Activated CD4-positive, alpha-beta memory T cell treated with anti-CD3 and anti-CD28 coated beads for 36 hours (primary cell): ENCODE results near the gene CACNA1S. TPM values are rescaled to one million over a fixed set of nuclear protein-coding genes. Genes with fewer than 3 reads are reported as not detected.

Experiments used
- CTCF ChIA-PET: fragments of 350-600 bp; sonication (Branson Sonifier 250); formaldehyde crosslinking; loops from one replicate; lab custom pipeline; 2021; ENCODE audit warnings: antibody characterized with exemption, inconsistent platforms; lab: Charles Lee
- POLR2A ChIA-PET: fragments of 350-600 bp; sonication (Branson Sonifier 250); formaldehyde crosslinking; loops from one replicate; lab custom pipeline; 2021; ENCODE audit warnings: antibody characterized with exemption; lab: Charles Lee
- DNase-seq: peaks from one replicate; pipeline ENCODE4 v3.0.0-alpha.2; 2020
- H3K27ac Mint-ChIP-seq: one replicate; pipeline ENCODE4 v1.8.0; 2021; ENCODE audit warnings: mixed read lengths
- H3K27me3 Mint-ChIP-seq: one replicate; pipeline ENCODE4 v1.8.0; 2021; ENCODE audit warnings: mixed read lengths
- H3K36me3 Mint-ChIP-seq: one replicate; pipeline ENCODE4 v1.8.0; 2021; ENCODE audit warnings: mixed read lengths
- H3K4me1 Mint-ChIP-seq: one replicate; pipeline ENCODE4 v1.8.0; 2021; ENCODE audit warnings: low read depth, mixed read lengths
- H3K4me3 Mint-ChIP-seq: one replicate; pipeline ENCODE4 v1.8.0; 2021; ENCODE audit warnings: mild to moderate bottlenecking, mixed read lengths
- H3K9me3 Mint-ChIP-seq: one replicate; pipeline ENCODE4 v1.8.0; 2021; ENCODE audit warnings: mixed read lengths
- intact Hi-C: fragments of 100-400 bp; cut with micrococcal nuclease; formaldehyde crosslinking; loops from one replicate; pipeline ENCODE4 v1.15.1; 2023
- total RNA-seq, 2 experiments: library from RNA; stranded (reverse); gene quantifications; one replicate each; pipeline ENCODE4 v1.2.3, GENCODE V29; 2021

The CACNA1S gene
- total RNA-seq, 2 experiments from 2014 or later = not detected

DNA sequence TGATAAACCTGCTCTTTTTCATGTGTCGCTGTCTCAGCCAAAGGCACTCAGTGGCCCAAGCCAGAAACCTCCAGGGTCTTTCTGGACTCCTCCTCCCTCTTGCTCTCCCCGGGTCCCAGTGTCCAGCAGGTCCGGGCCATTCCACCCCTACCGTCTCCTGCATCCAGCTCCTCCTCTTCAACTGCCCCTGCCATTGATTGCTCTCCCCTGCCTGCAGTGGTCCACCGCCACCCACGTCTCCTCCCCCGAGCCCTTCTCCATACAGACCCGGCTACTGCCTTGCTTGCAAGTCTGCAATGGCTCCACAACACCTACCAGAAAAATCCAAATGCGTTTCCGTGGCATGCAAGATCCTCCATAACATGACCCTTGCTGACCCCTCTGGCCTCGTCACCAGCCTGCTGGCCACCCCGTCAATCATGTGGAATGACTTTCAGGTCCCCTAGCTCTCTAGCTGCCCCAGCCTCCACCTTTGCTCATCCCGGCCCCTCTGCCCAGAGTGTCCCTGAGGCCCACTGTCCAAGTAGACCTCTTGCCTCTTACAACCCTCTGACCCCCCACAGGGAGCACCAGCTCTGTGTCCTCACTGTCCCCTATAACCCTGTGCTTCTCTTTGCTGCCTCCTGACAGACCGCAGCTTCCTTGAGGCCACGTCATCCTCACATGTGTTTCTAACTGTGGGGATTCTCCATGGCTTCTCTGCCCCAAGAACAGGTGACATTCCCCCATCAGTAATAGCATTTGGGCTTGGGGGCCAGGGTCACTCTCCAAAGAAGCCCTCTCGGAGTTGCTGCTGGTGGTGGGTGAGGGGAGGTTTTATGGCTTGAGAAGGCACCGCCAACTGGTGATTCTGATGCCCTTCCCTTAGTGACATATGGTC, 15.0 kb downstream of the CACNA1S start:
- Mint-ChIP-seq H3K27ac (no peak overlapping the region), H3K27me3 (peaks cover 4% of the 10 kb centered on the region), H3K4me1 (no peaks in the 10 kb centered on the region), H3K4me3 (no peak overlapping the region), H3K36me3 (no peaks in the 10 kb centered on the region), H3K9me3 (no peaks in the 10 kb centered on the region)
- ChIA-PET CTCF (interaction anchor here (1.3 kb wide), 1 partner anchor 22 kb away, joined by 5 read pairs; no protein-coding TSS in a partner anchor), POLR2A (no interaction called here)
- no peak for DNase-seq
- intact Hi-C loops = no loop called here

DNA sequence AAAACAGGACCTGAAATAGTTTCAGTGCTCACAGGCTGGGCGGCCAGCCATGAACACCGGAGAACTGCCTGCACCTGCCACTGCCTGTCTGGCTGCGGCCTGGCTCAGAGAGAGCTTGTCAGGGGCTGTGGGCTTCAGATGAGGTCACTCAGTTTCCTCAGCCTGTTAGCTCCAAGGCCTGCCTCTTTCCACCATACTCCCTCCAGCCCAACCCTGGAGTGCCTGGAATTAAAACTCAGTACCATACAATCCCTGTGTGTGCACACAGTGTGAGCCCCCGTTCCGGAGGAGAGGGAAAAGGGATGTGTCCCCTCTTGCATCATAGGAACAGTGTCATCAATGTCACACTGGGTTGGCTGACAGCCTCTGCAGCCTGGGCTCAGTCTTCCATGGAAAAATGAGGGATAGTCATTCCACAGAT, 16.2 kb downstream of the CACNA1S start:
- ChIA-PET POLR2A (no interaction called here), CTCF (interaction anchor here (1.1 to 1.3 kb wide), 2 partner anchors 23 to 123 kb away, joined by 4 to 5 read pairs; no protein-coding TSS in a partner anchor)
- H3K4me3 Mint-ChIP-seq = no peak overlapping the region
- intact Hi-C loops = no loop called here
- no peak for DNase-seq
- H3K27me3 Mint-ChIP-seq = peaks cover 4% of the 10 kb centered on the region
- H3K27ac Mint-ChIP-seq = no peak overlapping the region
- H3K9me3 Mint-ChIP-seq = no peaks in the 10 kb centered on the region
- H3K36me3 Mint-ChIP-seq = no peaks in the 10 kb centered on the region
- H3K4me1 Mint-ChIP-seq = no peaks in the 10 kb centered on the region

GRCh38 chr1:201095581-201095980, 16.6 kb downstream of the CACNA1S start:
- ChIA-PET CTCF (interaction anchor here (0.8 to 1.1 kb wide), 3 partner anchors 10 to 123 kb away, joined by 3 to 4 read pairs (median 3); no protein-coding TSS in a partner anchor), POLR2A (no interaction called here)
- intact Hi-C loops = no loop called here
- Mint-ChIP-seq H3K9me3 (no peaks in the 10 kb centered on the region), H3K36me3 (no peaks in the 10 kb centered on the region), H3K4me1 (no peaks in the 10 kb centered on the region), H3K4me3 (no peak overlapping the region), H3K27me3 (peaks cover 4% of the 10 kb centered on the region), H3K27ac (no peak overlapping the region)
- no peak for DNase-seq

- no peaks in the 10 kb centered on the region for H3K9me3 Mint-ChIP-seq
- POLR2A ChIA-PET = no interaction called here
- H3K27ac Mint-ChIP-seq = no peak overlapping the region
- no peak for DNase-seq
- H3K36me3 Mint-ChIP-seq = no peaks in the 10 kb centered on the region
- CTCF ChIA-PET = interaction anchor here (0.8 to 1.2 kb wide), 3 partner anchors 10 to 123 kb away, joined by 3 read pairs; no protein-coding TSS in a partner anchor
- H3K4me3 Mint-ChIP-seq = no peak overlapping the region
- intact Hi-C loops = no loop called here
- no peaks in the 10 kb centered on the region for H3K4me1 Mint-ChIP-seq
- peaks cover 4% of the 10 kb centered on the region for H3K27me3 Mint-ChIP-seq
These were observed 17.4 kb downstream of the CACNA1S start for GRCh38 chr1:201094832-201095231.

DNA sequence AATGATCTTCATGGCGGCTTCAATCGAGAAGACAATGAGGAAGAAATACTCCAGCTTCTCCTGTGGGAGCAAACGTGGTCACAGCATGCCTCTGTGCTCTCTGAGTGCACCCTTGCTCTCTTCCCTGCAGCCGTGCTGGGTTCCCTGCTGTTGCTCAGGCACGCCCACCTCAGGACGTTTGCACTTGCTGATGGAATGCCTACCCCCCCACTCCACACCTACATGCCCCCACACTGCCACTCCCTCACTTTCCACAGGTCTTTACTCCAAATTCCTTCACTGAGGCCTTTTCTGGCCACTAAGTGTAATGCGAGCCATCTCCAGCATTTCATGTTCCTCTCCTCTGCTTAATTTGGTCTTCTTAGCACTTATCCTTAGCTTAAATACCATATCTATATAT, 18.3 kb downstream of the CACNA1S start:
- CTCF ChIA-PET = interaction anchor here (1.2 kb wide), 1 partner anchor 123 kb away, joined by 3 read pairs; no protein-coding TSS in a partner anchor
- intact Hi-C loops = no loop called here

GRCh38 chr1:201093561-201093960, 18.7 kb downstream of the CACNA1S start:
- Mint-ChIP-seq H3K4me3 (no peak overlapping the region), H3K27me3 (peaks cover 5% of the 10 kb centered on the region), H3K9me3 (no peaks in the 10 kb centered on the region), H3K4me1 (no peaks in the 10 kb centered on the region), H3K27ac (no peak overlapping the region), H3K36me3 (no peaks in the 10 kb centered on the region)
- ChIA-PET POLR2A (no interaction called here), CTCF (interaction anchor here (1.2 kb wide), 1 partner anchor 122 kb away, joined by 3 read pairs; no protein-coding TSS in a partner anchor)
- intact Hi-C loops = no loop called here
- no peak for DNase-seq

More for the DNA sequence above, 18.3 kb downstream of the CACNA1S start:
- H3K4me3 Mint-ChIP-seq = no peak overlapping the region
- no peaks in the 10 kb centered on the region for H3K9me3 Mint-ChIP-seq
- H3K36me3 Mint-ChIP-seq = no peaks in the 10 kb centered on the region
- H3K27ac Mint-ChIP-seq = no peak overlapping the region
- POLR2A ChIA-PET = no interaction called here
- H3K4me1 Mint-ChIP-seq = no peaks in the 10 kb centered on the region
- no peak for DNase-seq
- H3K27me3 Mint-ChIP-seq = peaks cover 5% of the 10 kb centered on the region

- H3K9me3 Mint-ChIP-seq = no peaks in the 10 kb centered on the region
- H3K27me3 Mint-ChIP-seq = peaks cover 8% of the 10 kb centered on the region
- CTCF ChIA-PET = no interaction called here
- H3K4me3 Mint-ChIP-seq = no peak overlapping the region
- H3K27ac Mint-ChIP-seq = no peak overlapping the region
- intact Hi-C loops = no loop called here
- DNase-seq = no peak
- no peaks in the 10 kb centered on the region for H3K36me3 Mint-ChIP-seq
- POLR2A ChIA-PET = no interaction called here
- no peaks in the 10 kb centered on the region for H3K4me1 Mint-ChIP-seq
These were observed 19.5 kb downstream of the CACNA1S start for GRCh38 chr1:201092738-201093137.

DNA sequence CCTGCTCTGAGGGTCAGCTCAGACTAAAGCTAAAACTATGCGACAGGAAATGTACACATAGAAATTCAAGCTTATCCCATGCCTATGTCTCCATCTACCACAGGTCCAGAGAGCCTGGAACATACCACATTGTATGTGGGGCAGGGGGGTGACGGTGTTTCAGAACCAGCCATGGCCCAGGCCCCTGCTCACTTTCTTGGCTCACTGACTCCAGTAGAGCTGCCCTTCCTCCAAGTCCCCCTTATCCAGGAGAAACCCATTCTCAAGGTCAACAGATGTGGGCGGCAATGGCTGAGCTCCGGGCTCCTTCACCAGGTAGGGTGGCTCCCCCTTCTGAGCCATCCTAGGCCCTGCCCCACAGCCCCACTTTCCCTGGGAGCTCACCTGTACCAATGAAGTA, 21.0 kb downstream of the CACNA1S start:
- H3K27me3 Mint-ChIP-seq = peaks cover 5% of the 10 kb centered on the region
- POLR2A ChIA-PET = no interaction called here
- no peaks in the 10 kb centered on the region for H3K9me3 Mint-ChIP-seq
- no peaks in the 10 kb centered on the region for H3K36me3 Mint-ChIP-seq
- intact Hi-C loops = no loop called here
- DNase-seq = no peak
- CTCF ChIA-PET = interaction anchor here (0.8 to 1.2 kb wide), 2 partner anchors 11 to 111 kb away, joined by 3 to 5 read pairs; no protein-coding TSS in a partner anchor
- H3K4me1 Mint-ChIP-seq = no peaks in the 10 kb centered on the region
- H3K27ac Mint-ChIP-seq = no peak overlapping the region
- no peak overlapping the region for H3K4me3 Mint-ChIP-seq

GRCh38 chr1:201090541-201090940, 21.7 kb downstream of the CACNA1S start:
- intact Hi-C loops = no loop called here

GRCh38 chr1:201089596-201089995, 22.6 kb downstream of the CACNA1S start:
- intact Hi-C loops = no loop called here
- H3K4me1 Mint-ChIP-seq = no peaks in the 10 kb centered on the region
- no peaks in the 10 kb centered on the region for H3K9me3 Mint-ChIP-seq
- no peaks in the 10 kb centered on the region for H3K36me3 Mint-ChIP-seq
- DNase-seq = no peak
- peaks cover 5% of the 10 kb centered on the region for H3K27me3 Mint-ChIP-seq
- H3K27ac Mint-ChIP-seq = no peak overlapping the region
- no peak overlapping the region for H3K4me3 Mint-ChIP-seq
- POLR2A ChIA-PET = no interaction called here
- CTCF ChIA-PET = interaction anchor here (1.4 kb wide), 1 partner anchor 110 kb away, joined by 3 read pairs; no protein-coding TSS in a partner anchor

More at GRCh38 chr1:201090541-201090940, 21.7 kb downstream of the CACNA1S start:
- CTCF ChIA-PET = interaction anchor here (0.8 to 1.2 kb wide), 2 partner anchors 10 to 111 kb away, joined by 3 to 5 read pairs; no protein-coding TSS in a partner anchor
- peaks cover 5% of the 10 kb centered on the region for H3K27me3 Mint-ChIP-seq
- H3K4me1 Mint-ChIP-seq = no peaks in the 10 kb centered on the region
- no peak overlapping the region for H3K27ac Mint-ChIP-seq
- H3K4me3 Mint-ChIP-seq = no peak overlapping the region
- H3K36me3 Mint-ChIP-seq = no peaks in the 10 kb centered on the region
- no peaks in the 10 kb centered on the region for H3K9me3 Mint-ChIP-seq
- POLR2A ChIA-PET = no interaction called here
- no peak for DNase-seq

DNA sequence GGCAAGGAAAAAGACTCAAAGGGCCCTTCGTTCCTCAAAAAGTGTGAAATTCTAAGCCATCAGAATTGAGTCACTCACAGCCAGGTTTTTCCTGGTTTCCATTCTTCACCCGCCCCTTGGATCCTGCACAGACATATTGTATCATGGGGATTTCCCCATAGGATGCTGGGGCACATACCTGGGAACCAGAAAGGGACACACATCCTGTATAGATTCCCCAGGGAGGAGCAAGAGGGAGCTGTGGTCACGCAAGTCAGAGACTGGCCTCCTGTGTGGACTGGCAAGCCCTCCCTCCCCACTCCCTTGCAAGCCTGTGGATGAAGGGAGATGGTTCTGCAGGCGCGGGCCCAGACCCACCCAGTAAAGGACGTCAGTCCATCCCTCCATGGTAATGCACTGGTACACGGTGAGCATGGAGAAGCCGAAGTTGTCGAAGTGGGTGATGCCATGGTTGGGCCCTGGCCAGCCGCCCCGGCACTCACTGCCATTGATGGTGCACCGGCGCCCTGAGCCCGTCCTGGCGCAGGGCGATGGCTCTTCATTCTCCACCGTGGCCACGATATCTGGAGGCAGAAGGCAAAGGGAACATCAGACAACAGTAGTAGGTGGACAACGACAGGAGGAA, 23.2 kb downstream of the CACNA1S start:
- Mint-ChIP-seq H3K9me3 (no peaks in the 10 kb centered on the region), H3K27me3 (peaks cover 5% of the 10 kb centered on the region), H3K4me1 (no peaks in the 10 kb centered on the region), H3K4me3 (no peak overlapping the region), H3K27ac (no peak overlapping the region), H3K36me3 (no peaks in the 10 kb centered on the region)
- intact Hi-C loops = no loop called here
- ChIA-PET CTCF (interaction anchor here (1.4 kb wide), 1 partner anchor 110 kb away, joined by 3 read pairs; no protein-coding TSS in a partner anchor), POLR2A (interaction anchor here (0.7 kb wide), 1 partner anchor 152 kb away, joined by 3 read pairs; no protein-coding TSS in a partner anchor)
- DNase-seq = no peak

DNA sequence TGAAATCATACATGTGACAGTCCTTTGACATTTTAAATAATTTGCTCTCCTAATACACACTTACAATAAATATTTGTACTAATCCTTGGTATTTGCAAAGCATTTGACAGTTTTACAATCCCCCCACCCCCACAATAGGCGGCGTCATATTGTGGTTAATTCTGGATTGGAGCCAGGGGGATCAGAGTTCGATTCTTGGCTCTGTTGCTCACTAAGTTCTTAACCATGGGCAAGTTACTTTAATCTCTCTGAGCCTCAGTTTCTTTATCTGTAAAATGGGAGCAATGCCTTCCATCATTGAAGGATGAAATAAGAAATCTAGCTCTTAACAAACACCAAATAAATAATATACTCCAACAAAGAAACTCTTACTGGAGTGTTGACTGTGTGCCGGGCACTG, 23.8 kb downstream of the CACNA1S start:
- H3K4me1 Mint-ChIP-seq = no peaks in the 10 kb centered on the region
- peaks cover 5% of the 10 kb centered on the region for H3K27me3 Mint-ChIP-seq
- H3K27ac Mint-ChIP-seq = no peak overlapping the region
- ChIA-PET CTCF (interaction anchor here (1.4 kb wide), 1 partner anchor 109 kb away, joined by 3 read pairs; no protein-coding TSS in a partner anchor), POLR2A (interaction anchor here (0.7 kb wide), 1 partner anchor 152 kb away, joined by 3 read pairs; no protein-coding TSS in a partner anchor)
- H3K9me3 Mint-ChIP-seq = no peaks in the 10 kb centered on the region
- intact Hi-C loops = no loop called here
- no peak overlapping the region for H3K4me3 Mint-ChIP-seq
- no peaks in the 10 kb centered on the region for H3K36me3 Mint-ChIP-seq
- DNase-seq = no peak
